Measurements from ENCODE around the gene PRRG4. TPM values are rescaled to one million over a fixed set of nuclear protein-coding genes. Genes with fewer than 3 reads are reported as not detected.

PRRG4 gene
- total and polyA plus RNA-seq, 2 experiments from 2014 or later: 3.0 to 12.1 TPM

- DNase-seq (ENCODE audit: low spot score): no peak
- no peak overlapping the region for H3K4me2 ChIP-seq
- H3K79me2 ChIP-seq: no peaks in the 10 kb centered on the region
- no peak overlapping the region for H3K27ac ChIP-seq
- H3K27me3 ChIP-seq: no peaks in the 10 kb centered on the region
- no peak overlapping the region for H2AFZ ChIP-seq
- no peaks in the 10 kb centered on the region for H3K36me3 ChIP-seq (replicated peaks; ENCODE audit: insufficient read depth, low read depth)
- no peaks in the 10 kb centered on the region for H4K20me1 ChIP-seq (ENCODE audit: insufficient read depth, poor library complexity, severe bottlenecking)
- 53% methylated on average over 3 of the region's 3 CpGs for WGBS (ENCODE audit: low lambda C conversion rate, missing lambda C conversion rate)
- no peak overlapping the region for H3K4me3 ChIP-seq
- H3K9me2 ChIP-seq (replicated peaks; ENCODE audit: insufficient read depth): no peaks in the 10 kb centered on the region
- no peaks in the 10 kb centered on the region for H3K4me1 ChIP-seq (ENCODE audit: insufficient read depth)
- no peaks in the 10 kb centered on the region for H3K9me3 ChIP-seq (ENCODE audit: low read depth)
- TF ChIP-seq EZH2 (IDR thresholded peaks at IDR 0.05; ENCODE audit: borderline replicate concordance) (no peak), EZH2phosphoT487 (IDR thresholded peaks at IDR 0.05; ENCODE audit: low read depth, severe bottlenecking, unreplicated experiment) (no peak)
- TF ChIP-seq, protein P1, sequence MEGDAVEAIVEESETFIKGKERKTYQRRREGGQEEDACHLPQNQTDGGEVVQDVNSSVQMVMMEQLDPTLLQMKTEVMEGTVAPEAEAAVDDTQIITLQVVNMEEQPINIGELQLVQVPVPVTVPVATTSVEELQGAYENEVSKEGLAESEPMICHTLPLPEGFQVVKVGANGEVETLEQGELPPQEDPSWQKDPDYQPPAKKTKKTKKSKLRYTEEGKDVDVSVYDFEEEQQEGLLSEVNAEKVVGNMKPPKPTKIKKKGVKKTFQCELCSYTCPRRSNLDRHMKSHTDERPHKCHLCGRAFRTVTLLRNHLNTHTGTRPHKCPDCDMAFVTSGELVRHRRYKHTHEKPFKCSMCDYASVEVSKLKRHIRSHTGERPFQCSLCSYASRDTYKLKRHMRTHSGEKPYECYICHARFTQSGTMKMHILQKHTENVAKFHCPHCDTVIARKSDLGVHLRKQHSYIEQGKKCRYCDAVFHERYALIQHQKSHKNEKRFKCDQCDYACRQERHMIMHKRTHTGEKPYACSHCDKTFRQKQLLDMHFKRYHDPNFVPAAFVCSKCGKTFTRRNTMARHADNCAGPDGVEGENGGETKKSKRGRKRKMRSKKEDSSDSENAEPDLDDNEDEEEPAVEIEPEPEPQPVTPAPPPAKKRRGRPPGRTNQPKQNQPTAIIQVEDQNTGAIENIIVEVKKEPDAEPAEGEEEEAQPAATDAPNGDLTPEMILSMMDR (IDR thresholded peaks at IDR 0.05; ENCODE audit: poor library complexity): no peak
These were observed 3.6 kb upstream of the PRRG4 start for GRCh38 chr11:32826113-32826512.

DNA sequence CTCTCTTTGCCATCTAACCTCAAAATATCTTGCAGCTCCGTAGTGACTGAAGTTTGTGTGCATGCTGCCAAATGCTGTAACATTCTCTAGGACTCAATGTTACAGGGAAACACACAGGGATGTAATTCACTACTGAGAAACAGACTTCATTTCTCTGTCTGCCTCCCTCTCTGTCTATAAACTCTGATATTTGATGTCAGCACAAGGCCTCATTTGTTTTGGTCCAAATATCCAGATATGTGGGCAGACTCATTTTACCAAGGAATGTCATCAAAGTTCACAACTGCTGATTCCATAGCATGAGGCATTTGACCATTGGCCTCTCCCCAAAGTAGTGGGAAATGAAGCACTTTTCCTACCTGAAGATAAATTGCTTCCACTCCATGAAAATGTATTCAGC is 2.5 kb upstream of the PRRG4 start:
- Histone ChIP-seq H3K9me3 (ENCODE audit: low read depth) (no peaks in the 10 kb centered on the region), H3K36me3 (replicated peaks; ENCODE audit: insufficient read depth, low read depth) (no peaks in the 10 kb centered on the region), H3K4me2 (no peak overlapping the region), H3K27ac (no peak overlapping the region), H3K4me3 (no peak overlapping the region), H3K9me2 (replicated peaks; ENCODE audit: insufficient read depth) (no peaks in the 10 kb centered on the region), H3K79me2 (no peaks in the 10 kb centered on the region), H3K4me1 (ENCODE audit: insufficient read depth) (no peaks in the 10 kb centered on the region), H3K27me3 (no peaks in the 10 kb centered on the region), H4K20me1 (ENCODE audit: insufficient read depth, poor library complexity, severe bottlenecking) (no peaks in the 10 kb centered on the region), H2AFZ (no peak overlapping the region)
- no peak for TF ChIP-seq EZH2phosphoT487 (IDR thresholded peaks at IDR 0.05; ENCODE audit: low read depth, severe bottlenecking, unreplicated experiment)
- TF ChIP-seq EZH2 (IDR thresholded peaks at IDR 0.05; ENCODE audit: borderline replicate concordance): no peak
- TF ChIP-seq, protein P1 (IDR thresholded peaks at IDR 0.05; ENCODE audit: poor library complexity): no peak
- 91% methylated on average over 1 of the region's 1 CpG for WGBS (ENCODE audit: low lambda C conversion rate, missing lambda C conversion rate)
- DNase-seq (ENCODE audit: low spot score): no peak

DNA sequence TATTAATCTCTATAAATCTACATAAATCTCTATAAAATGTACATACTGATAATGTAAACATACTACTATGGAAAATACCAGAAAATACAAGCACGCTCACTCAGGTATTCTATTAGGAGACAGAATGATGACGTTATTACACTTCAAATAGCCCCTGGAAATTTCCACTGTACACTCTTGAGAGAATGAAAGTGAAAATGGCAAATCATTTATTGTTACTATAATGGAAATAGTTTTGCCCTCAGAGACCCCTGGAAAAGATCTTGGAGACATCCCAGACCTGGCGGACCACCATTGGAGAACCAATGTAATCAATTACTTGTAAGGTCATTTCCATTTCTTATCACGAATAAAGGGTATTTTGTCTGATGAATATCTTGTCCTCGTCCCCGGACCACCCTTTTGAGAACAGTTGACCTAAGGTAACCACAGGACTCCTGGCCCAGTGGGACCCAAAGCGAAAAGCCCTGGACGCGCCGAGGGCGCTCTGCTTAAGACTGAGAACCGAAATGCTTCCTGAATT is 509 bp upstream of the PRRG4 start:
- Histone ChIP-seq H3K4me1 (ENCODE audit: insufficient read depth) (no peaks in the 10 kb centered on the region), H4K20me1 (ENCODE audit: insufficient read depth, poor library complexity, severe bottlenecking) (no peaks in the 10 kb centered on the region), H3K4me3 (peak overlapping the region; percentile 71), H3K79me2 (no peaks in the 10 kb centered on the region), H3K27ac (peak overlapping the region; percentile 89), H3K27me3 (no peaks in the 10 kb centered on the region), H2AFZ (peak overlapping the region; percentile 93), H3K36me3 (replicated peaks; ENCODE audit: insufficient read depth, low read depth) (no peaks in the 10 kb centered on the region), H3K9me2 (replicated peaks; ENCODE audit: insufficient read depth) (no peaks in the 10 kb centered on the region), H3K4me2 (peak overlapping the region; percentile 91), H3K9me3 (ENCODE audit: low read depth) (no peaks in the 10 kb centered on the region)
- peak; percentile 40 for DNase-seq (ENCODE audit: low spot score)
- 14% methylated on average over 12 of the region's 12 CpGs for WGBS (ENCODE audit: low lambda C conversion rate, missing lambda C conversion rate)
- TF ChIP-seq, protein P1 (IDR thresholded peaks at IDR 0.05; ENCODE audit: poor library complexity): no peak
- TF ChIP-seq EZH2phosphoT487 (IDR thresholded peaks at IDR 0.05; ENCODE audit: low read depth, severe bottlenecking, unreplicated experiment) (no peak), EZH2 (IDR thresholded peaks at IDR 0.05; ENCODE audit: borderline replicate concordance) (no peak)

- TF ChIP-seq EZH2 (IDR thresholded peaks at IDR 0.05; ENCODE audit: borderline replicate concordance) (no peak), EZH2phosphoT487 (IDR thresholded peaks at IDR 0.05; ENCODE audit: low read depth, severe bottlenecking, unreplicated experiment) (no peak)
- TF ChIP-seq, protein P1 (IDR thresholded peaks at IDR 0.05; ENCODE audit: poor library complexity): no peak
- Histone ChIP-seq H3K27me3 (no peaks in the 10 kb centered on the region), H3K4me1 (ENCODE audit: insufficient read depth) (no peaks in the 10 kb centered on the region), H3K4me3 (peak overlapping the region; percentile 71), H3K4me2 (peak overlapping the region; percentile 91), H3K79me2 (no peaks in the 10 kb centered on the region), H3K9me2 (replicated peaks; ENCODE audit: insufficient read depth) (no peaks in the 10 kb centered on the region), H2AFZ (peak overlapping the region; percentile 93), H3K9me3 (ENCODE audit: low read depth) (no peaks in the 10 kb centered on the region), H3K36me3 (replicated peaks; ENCODE audit: insufficient read depth, low read depth) (no peaks in the 10 kb centered on the region), H3K27ac (peak overlapping the region; percentile 89), H4K20me1 (ENCODE audit: insufficient read depth, poor library complexity, severe bottlenecking) (no peaks in the 10 kb centered on the region)
- DNase-seq (ENCODE audit: low spot score): peak; percentile 77
- WGBS (ENCODE audit: low lambda C conversion rate, missing lambda C conversion rate): 4% methylated on average over 6 of the region's 6 CpGs
These were observed 649 bp downstream of the PRRG4 start for GRCh38 chr11:32830413-32830738.

Measured in hepatocyte (in vitro differentiated cells).